Small intestine (tissue), 7 donors: Measurements from ENCODE around the gene FOXF1. TPM values are rescaled to one million over a fixed set of nuclear protein-coding genes. Genes with fewer than 3 reads are reported as not detected.

Source experiments
- DNase-seq, 2 donors: peaks; one replicate each; pipeline versions ENCODE4 v3.0.0 to v3.0.0-alpha.2; 2013
- FAIRE-seq: peaks from 2 replicates; lab custom pipeline; 2012; peaks lifted over from hg19 to GRCh38; lab: Jason Lieb, UNC
- H3K27ac ChIP-seq, 3 donors: one replicate each; pipeline ENCODE4 v1.5.1; 2013; ENCODE audit warnings: low read length in 2 of 3, mild to moderate bottlenecking in 2 of 3, control low read depth in 1 of 3, inconsistent platforms in 1 of 3, low read depth in 1 of 3, moderate library complexity in 1 of 3
- H3K27me3 ChIP-seq, 3 donors: one replicate each; pipeline ENCODE4 v1.6.1; 2013; ENCODE audit warnings: low read length in 3 of 3, inconsistent platforms in 1 of 3; ENCODE audit not compliant: control insufficient read depth in 3 of 3, insufficient read depth in 3 of 3
- H3K36me3 ChIP-seq, 3 donors: one replicate each; pipeline ENCODE4 v1.6.1; 2013; ENCODE audit warnings: low read length in 3 of 3, inconsistent platforms in 1 of 3, low read depth in 1 of 3, mild to moderate bottlenecking in 1 of 3, moderate library complexity in 1 of 3; ENCODE audit not compliant: control insufficient read depth in 3 of 3, insufficient read depth in 2 of 3
- H3K4me1 ChIP-seq, 3 donors: one replicate each; pipeline ENCODE4 v1.6.1; 2013; ENCODE audit warnings: low read length in 2 of 3, inconsistent platforms in 1 of 3, low read depth in 1 of 3, mild to moderate bottlenecking in 1 of 3, moderate library complexity in 1 of 3; ENCODE audit not compliant: control insufficient read depth in 3 of 3, insufficient read depth in 2 of 3
- H3K4me3 ChIP-seq, 3 donors: one replicate each; pipeline ENCODE4 v1.5.1; 2013; ENCODE audit warnings: low read length in 3 of 3, control low read depth in 1 of 3, inconsistent platforms in 1 of 3, low read depth in 1 of 3, mild to moderate bottlenecking in 1 of 3, moderate library complexity in 1 of 3
- H3K9me3 ChIP-seq, 2 donors: one replicate each; pipeline ENCODE4 v1.6.1; 2013; ENCODE audit warnings: low read depth in 1 of 2, low read length in 1 of 2; ENCODE audit not compliant: control insufficient read depth in 2 of 2, insufficient read depth in 1 of 2
- WGBS, 3 donors: extraction: QIAGEN DNeasy Blood & Tissue Kit; methylation state at CpG; one replicate each; pipeline ENCODE4 v1.1.7; 2013; 5-methylcytosine and 5-hydroxymethylcytosine counted together
- polyA plus RNA-seq, 4 donors: library from polyadenylated mRNA; stranded (reverse) in 3 of 4; unstranded in 1 of 4; fragments of 200-250 nt in 3 of 4; fragments of 120-200 nt in 1 of 4; gene quantifications; one replicate each; pipeline versions ENCODE4 v1.2.1 to v1.2.3, GENCODE V29; 2013
- donor health status: healthy with polysubstance abuse.
- donor health status: control.
- donor health status: control.
- donor health status: Bipolar disorder and iron deficiency.
- donor health status: healthy.

Gene FOXF1
- polyA plus RNA-seq, 4 donors = 4.6 to 17.4 (median 7.2) TPM; not detected in 1

- DNase-seq (peak; percentile 29 to 32), FAIRE-seq (no peak)
- peak overlapping the region in 1 of 3 donors; percentile 19 for H3K27ac ChIP-seq
- peaks cover 0 to 2% (median 0%) of the 10 kb centered on the region in 3 donors for H3K36me3 ChIP-seq
- H3K27me3 ChIP-seq = no peaks in the 10 kb centered on the region
- H3K4me3 ChIP-seq = no peak overlapping the region
- no peaks in the 10 kb centered on the region for H3K4me1 ChIP-seq
- H3K9me3 ChIP-seq = peaks cover 0 to 13% of the 10 kb centered on the region in 2 donors
- WGBS, 3 donors = 28 to 47% (median 43%) methylated on average over 9 of the region's 9 CpGs
These were observed 39.4 kb upstream of the FOXF1 start for GRCh38 chr16:86470964-86471363.

GRCh38 chr16:86471896-86472295 is 38.4 kb upstream of the FOXF1 start:
- DNase-seq = no peak
- Histone ChIP-seq H3K9me3 (peaks cover 0 to 13% of the 10 kb centered on the region in 2 donors), H3K27ac (no peak overlapping the region), H3K4me3 (no peak overlapping the region), H3K36me3 (peaks cover 0 to 5% (median 0%) of the 10 kb centered on the region in 3 donors), H3K4me1 (no peaks in the 10 kb centered on the region), H3K27me3 (no peaks in the 10 kb centered on the region)
- WGBS, 3 donors = 89 to 94% (median 92%) methylated on average over 12 of the region's 12 CpGs
- FAIRE-seq = no peak

DNA sequence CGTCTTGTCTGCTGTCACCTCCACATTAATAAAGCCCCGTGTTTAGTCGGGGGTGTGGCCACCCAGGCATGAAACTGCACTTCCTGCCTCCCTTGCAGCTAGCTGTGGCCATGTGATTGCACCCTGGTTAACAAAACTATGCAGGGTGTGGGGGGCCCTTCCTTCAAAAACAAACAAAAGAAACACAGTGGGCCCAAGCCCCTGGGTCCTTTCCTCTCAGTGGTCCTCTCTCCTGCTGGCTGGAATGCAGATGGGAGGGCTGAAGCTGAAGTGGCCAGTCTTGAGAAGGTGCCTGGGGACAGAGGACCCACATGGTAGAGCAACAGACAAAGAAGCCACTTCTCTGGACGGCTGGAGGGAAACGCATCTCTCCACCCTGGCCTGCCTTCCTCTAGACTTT is 38.0 kb upstream of the FOXF1 start:
- Histone ChIP-seq H3K9me3 (peaks cover 0 to 13% of the 10 kb centered on the region in 2 donors), H3K4me3 (no peak overlapping the region), H3K4me1 (no peaks in the 10 kb centered on the region), H3K36me3 (peaks cover 0 to 7% (median 0%) of the 10 kb centered on the region in 3 donors), H3K27me3 (peaks cover 0 to under 1% (median 0%) of the 10 kb centered on the region in 3 donors), H3K27ac (no peak overlapping the region)
- no peak for FAIRE-seq
- WGBS, 3 donors = 89 to 94% (median 90%) methylated on average over 5 of the region's 5 CpGs
- DNase-seq = no peak

DNA sequence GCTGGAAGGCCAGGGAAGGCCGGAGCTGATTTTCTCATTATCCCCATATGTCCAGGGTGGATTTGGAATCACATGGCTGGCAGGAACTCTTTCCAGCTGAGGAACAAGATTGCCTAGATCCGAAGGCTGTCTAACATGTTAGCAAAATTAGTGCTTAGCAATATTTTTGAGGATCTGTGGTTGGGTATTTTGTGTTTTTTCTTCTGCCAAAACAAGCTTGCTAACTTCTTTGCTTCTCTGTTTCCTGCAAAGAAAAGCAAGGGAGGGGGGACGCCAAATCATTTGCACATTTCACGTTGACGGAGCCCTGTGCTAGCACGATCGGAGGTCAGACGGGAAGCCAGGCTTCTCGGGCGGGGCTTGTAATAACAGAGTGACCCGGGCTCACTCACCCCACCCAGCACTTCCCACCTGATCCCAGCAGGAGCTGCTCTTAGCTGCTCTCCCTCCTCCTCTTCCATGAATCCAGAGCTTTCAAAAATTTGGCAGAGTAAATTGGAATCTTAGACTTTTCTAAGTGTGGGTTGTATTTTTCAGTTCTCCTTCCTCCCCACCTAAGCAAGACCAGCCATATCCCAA is 33.3 kb upstream of the FOXF1 start:
- WGBS, 3 donors = 17 to 23% (median 20%) methylated on average over 11 of the region's 11 CpGs
- FAIRE-seq (no peak), DNase-seq (no peak)
- Histone ChIP-seq H3K36me3 (peaks cover 0 to 22% (median 0%) of the 10 kb centered on the region in 3 donors), H3K4me3 (no peak overlapping the region), H3K27ac (no peak overlapping the region), H3K4me1 (no peaks in the 10 kb centered on the region), H3K27me3 (peaks cover 0 to 15% (median 0%) of the 10 kb centered on the region in 3 donors), H3K9me3 (peaks cover 0 to 9% of the 10 kb centered on the region in 2 donors)

DNA sequence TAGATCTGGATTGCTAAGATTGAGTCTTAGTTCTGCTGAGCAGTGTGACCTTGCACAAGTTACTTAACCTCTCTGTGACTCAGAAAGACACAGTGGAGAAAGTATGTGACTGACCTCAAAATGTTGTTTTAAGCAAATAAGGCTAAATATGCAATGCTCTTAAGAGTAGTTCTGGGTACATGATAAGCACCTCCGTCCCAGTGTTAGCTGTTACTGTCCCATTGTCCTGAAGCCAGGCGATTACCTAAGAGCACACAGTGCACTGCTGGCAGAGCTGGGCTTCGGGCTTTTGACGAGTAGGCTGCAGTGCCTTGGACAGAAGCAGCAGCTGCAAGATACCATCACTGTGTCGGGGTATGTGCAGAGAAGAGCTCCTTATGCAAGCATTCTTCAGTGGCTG is 32.7 kb upstream of the FOXF1 start:
- no peaks in the 10 kb centered on the region for H3K4me1 ChIP-seq
- no peak overlapping the region for H3K4me3 ChIP-seq
- H3K9me3 ChIP-seq = peaks cover 0 to 3% of the 10 kb centered on the region in 2 donors
- WGBS, 3 donors = 58 to 74% (median 67%) methylated on average over 5 of the region's 5 CpGs
- no peak for DNase-seq
- peaks cover 0 to 26% (median 0%) of the 10 kb centered on the region in 3 donors for H3K36me3 ChIP-seq
- peaks cover 0 to 15% (median 0%) of the 10 kb centered on the region in 3 donors for H3K27me3 ChIP-seq
- FAIRE-seq = no peak
- no peak overlapping the region for H3K27ac ChIP-seq

DNA sequence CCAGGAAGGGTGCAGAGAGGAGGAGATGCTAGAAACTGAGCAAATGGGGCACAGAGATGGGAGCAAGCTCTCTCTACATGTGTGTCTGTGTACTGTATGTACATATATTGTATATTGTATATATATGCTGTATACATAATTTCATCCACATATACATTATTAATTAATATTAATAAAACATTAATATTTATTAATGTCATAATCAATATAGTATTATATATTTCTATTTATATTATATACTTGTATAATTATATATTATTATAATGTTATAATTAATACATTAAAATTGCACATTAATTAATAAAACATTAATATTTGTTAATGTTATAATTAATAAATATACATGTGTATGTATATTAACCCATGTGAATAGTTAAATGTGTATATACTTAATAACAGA is 31.5 kb upstream of the FOXF1 start:
- Histone ChIP-seq H3K27me3 (peaks cover 0 to 15% (median 3%) of the 10 kb centered on the region in 3 donors), H3K4me3 (no peak overlapping the region), H3K27ac (no peak overlapping the region), H3K36me3 (peaks cover 0 to 26% (median 0%) of the 10 kb centered on the region in 3 donors), H3K4me1 (no peaks in the 10 kb centered on the region), H3K9me3 (peaks cover 0 to under 1% of the 10 kb centered on the region in 2 donors)
- no peak for DNase-seq
- peak; percentile 96 for FAIRE-seq

- peaks cover 0 to 15% (median 8%) of the 10 kb centered on the region in 3 donors for H3K27me3 ChIP-seq
- H3K4me3 ChIP-seq = no peak overlapping the region
- H3K27ac ChIP-seq = peak overlapping the region in 1 of 3 donors; percentile 72
- H3K36me3 ChIP-seq = peaks cover 0 to 28% (median 0%) of the 10 kb centered on the region in 3 donors
- WGBS, 3 donors = 19 to 45% (median 26%) methylated on average over 9 of the region's 9 CpGs
- H3K4me1 ChIP-seq = no peaks in the 10 kb centered on the region
- H3K9me3 ChIP-seq = peaks cover 0 to 7% of the 10 kb centered on the region in 2 donors
- FAIRE-seq (no peak), DNase-seq (peak in 1 of 2 donors; percentile 12)
These were observed 30.9 kb upstream of the FOXF1 start for GRCh38 chr16:86479419-86479818.

GRCh38 chr16:86480444-86480843 is 29.9 kb upstream of the FOXF1 start:
- 58 to 63% (median 61%) methylated on average over 15 of the region's 15 CpGs for WGBS, 3 donors
- no peak for DNase-seq
- no peaks in the 10 kb centered on the region for H3K4me1 ChIP-seq
- no peak overlapping the region for H3K4me3 ChIP-seq
- peaks cover 0 to 12% of the 10 kb centered on the region in 2 donors for H3K9me3 ChIP-seq
- peaks cover 0 to 15% (median 8%) of the 10 kb centered on the region in 3 donors for H3K27me3 ChIP-seq
- H3K27ac ChIP-seq = peak overlapping the region in 1 of 3 donors; percentile 36
- peaks cover 0 to 36% (median 0%) of the 10 kb centered on the region in 3 donors for H3K36me3 ChIP-seq
- FAIRE-seq = no peak
